ENCODE measurements around the gene PHYKPL. TPM values are rescaled to one million over a fixed set of nuclear protein-coding genes. Genes with fewer than 3 reads are reported as not detected.
"Not testable (repeated sequence)": the region's sequence is repeated elsewhere in the genome, so short reads cannot be mapped to it uniquely, and the experiment has no call there.

PHYKPL gene
- total and polyA plus RNA-seq, 7 experiments from 2014 or later: 38.8 to 265 (median 143) TPM

DNA sequence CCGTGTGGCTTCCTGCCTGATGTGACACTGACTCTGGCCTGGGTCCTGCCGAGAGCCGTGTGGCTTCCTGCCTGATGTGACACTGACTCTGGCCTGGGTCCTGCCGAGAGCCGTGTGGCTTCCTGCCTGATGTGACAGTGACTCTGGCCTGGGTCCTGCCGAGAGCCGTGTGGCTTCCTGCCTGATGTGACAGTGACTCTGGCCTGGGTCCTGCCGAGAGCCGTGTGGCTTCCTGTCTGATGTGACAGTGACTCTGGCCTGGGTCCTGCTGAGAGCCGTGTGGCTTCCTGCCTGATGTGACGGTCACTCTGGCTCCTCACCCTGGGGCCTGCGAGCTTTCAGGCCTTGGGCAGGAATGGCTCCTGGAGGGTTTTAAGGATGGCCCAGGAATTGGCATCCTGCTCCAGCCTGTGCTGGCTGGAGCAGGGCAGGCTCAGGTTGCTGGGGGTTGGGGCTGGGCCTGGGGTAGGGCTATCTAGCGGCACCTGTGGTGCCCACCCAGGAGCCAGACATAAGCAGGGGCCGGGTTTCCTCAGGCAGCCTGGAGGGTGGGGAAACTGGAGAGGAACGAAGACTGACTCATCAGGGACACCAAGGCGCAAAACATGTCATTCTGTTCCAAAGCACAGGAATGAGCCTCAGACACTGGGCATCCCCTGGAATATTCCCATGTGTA lies 7.2 kb upstream of the PHYKPL start:
- H3K27me3 Mint-ChIP-seq; ATAC-seq; H3K9me3 ChIP-seq (ENCODE audit: control insufficient read depth in 2 of 3, low read length in 3 of 3); H3K9me3 Mint-ChIP-seq; H3K27me3 ChIP-seq (ENCODE audit: control insufficient read depth in 2 of 2, insufficient read depth in 2 of 2, low read length in 2 of 2); H3K36me3 Mint-ChIP-seq; POLR2A ChIA-PET; H3K4me3 ChIP-seq (ENCODE audit: low read length); CTCF ChIA-PET; H3K36me3 ChIP-seq (ENCODE audit: control insufficient read depth in 2 of 3, insufficient read depth in 3 of 3, low read length in 3 of 3); DNase-seq: not testable (repeated sequence)
- peak overlapping the region; percentile 32 for H3K27ac ChIP-seq (ENCODE audit: low read depth, low read length)
- peaks cover 34 to 54% of the 10 kb centered on the region in 2 donors for H3K4me1 ChIP-seq (ENCODE audit: control insufficient read depth in 2 of 2, insufficient read depth in 2 of 2, low read length in 2 of 2)
- Mint-ChIP-seq H3K4me1 (peaks cover 14 to 63% (median 51%) of the 10 kb centered on the region in 7 donors), H3K27ac (peak overlapping the region in 8 of 9 donors; percentile 57 to 90 (median 84)), H3K4me3 (peak overlapping the region in 9 of 10 donors; percentile 51 to 81 (median 66))
- intact Hi-C loops (cut with micrococcal nuclease): loop anchor here (10.0 kb wide), 2 partner anchors 785 to 1315 kb away; partner anchors contain the start of genes RUFY1 (in 1 of the 2) and ZNF879 (in 1 of the 2)

DNA sequence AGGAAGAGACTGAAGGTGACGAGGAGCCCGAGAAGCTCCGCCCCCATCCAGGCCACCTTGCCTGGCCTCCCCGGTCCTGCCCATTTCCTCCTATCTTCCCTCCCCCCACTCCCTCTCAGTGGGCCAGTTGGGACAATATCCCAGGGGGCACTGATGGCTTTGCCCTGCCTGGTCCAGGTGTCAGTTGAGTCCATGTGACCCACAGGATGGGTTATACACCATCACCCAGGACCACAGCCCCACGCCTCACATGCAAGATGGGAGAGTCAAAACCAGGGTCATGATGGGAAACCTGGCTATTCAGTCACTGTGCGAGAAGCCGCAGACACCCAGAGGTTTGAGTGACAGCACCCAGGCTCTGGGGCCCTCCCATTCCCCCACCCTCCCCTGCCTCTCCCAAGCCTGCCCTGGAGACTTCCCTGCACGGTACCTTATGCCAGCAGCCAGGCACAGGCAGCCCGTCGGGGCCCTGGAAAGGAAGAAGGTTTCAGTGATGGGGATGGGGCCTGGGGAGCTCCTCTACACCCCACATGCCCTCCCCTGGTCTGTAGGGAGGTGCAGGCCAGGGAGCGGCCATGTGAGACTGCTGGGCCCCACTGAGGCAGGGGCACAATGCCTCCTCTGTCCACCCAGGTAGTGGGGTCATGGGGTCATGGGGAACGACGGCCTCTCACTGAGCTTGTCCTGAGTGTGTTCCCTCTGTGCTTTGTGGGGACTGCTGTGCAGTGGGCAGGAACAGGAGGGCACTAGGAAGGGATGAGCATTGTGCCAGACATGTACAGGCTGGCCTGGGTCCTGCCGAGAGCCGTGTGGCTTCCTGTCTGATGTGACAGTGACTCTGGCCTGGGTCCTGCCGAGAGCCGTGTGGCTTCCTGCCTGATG lies 6.3 kb upstream of the PHYKPL start:
- Mint-ChIP-seq H3K4me3 (peak overlapping the region in 9 of 10 donors; percentile 36 to 75 (median 56)), H3K27me3 (no peaks in the 10 kb centered on the region), H3K9me3 (peaks cover 0 to 1% (median 0%) of the 10 kb centered on the region in 11 donors), H3K4me1 (peaks cover 15 to 71% (median 52%) of the 10 kb centered on the region in 7 donors), H3K27ac (peak overlapping the region in 8 of 9 donors; percentile 45 to 91 (median 84)), H3K36me3 (no peaks in the 10 kb centered on the region)
- intact Hi-C loops (cut with micrococcal nuclease): loop anchor here (10.0 kb wide), 2 partner anchors 786 to 1316 kb away; partner anchors contain the start of genes RUFY1 (in 1 of the 2) and ZNF879 (in 1 of the 2)
- Histone ChIP-seq H3K27ac (ENCODE audit: low read depth, low read length) (peak overlapping the region; percentile 64), H3K9me3 (ENCODE audit: control insufficient read depth in 2 of 3, low read length in 3 of 3) (no peaks in the 10 kb centered on the region), H3K36me3 (ENCODE audit: control insufficient read depth in 2 of 3, insufficient read depth in 3 of 3, low read length in 3 of 3) (no peaks in the 10 kb centered on the region), H3K4me1 (ENCODE audit: control insufficient read depth in 2 of 2, insufficient read depth in 2 of 2, low read length in 2 of 2) (peaks cover 34 to 59% of the 10 kb centered on the region in 2 donors), H3K27me3 (ENCODE audit: control insufficient read depth in 2 of 2, insufficient read depth in 2 of 2, low read length in 2 of 2) (no peaks in the 10 kb centered on the region), H3K4me3 (ENCODE audit: low read length) (peak overlapping the region; percentile 23)
- CTCF ChIA-PET: no interaction called here
- DNase-seq: no peak
- POLR2A ChIA-PET: interaction anchor here (0.7 kb wide), 1 partner anchor 102 kb away, joined by 3 read pairs; no protein-coding TSS in a partner anchor
- peak; percentile 40 for ATAC-seq

DNA sequence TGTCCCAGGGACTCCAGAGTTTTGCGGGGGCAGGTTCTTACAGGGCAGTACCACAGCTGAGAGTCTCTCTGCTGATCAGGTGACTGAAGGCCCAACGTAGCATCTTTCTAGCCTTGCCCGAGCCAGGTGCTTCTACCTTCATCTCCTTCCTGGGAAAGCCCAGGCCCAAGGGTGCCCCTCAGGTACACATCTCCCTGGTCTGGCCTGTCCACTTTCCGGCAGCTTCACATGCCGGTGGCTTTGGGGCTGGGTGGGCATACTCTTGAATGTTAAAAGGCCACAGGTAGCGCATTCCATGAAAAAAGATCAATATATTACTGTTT lies 5.7 kb upstream of the PHYKPL start:
- Mint-ChIP-seq H3K36me3 (no peaks in the 10 kb centered on the region), H3K27ac (peak overlapping the region in 6 of 9 donors; percentile 33 to 91 (median 75)), H3K27me3 (no peaks in the 10 kb centered on the region), H3K9me3 (peaks cover 0 to 1% (median 0%) of the 10 kb centered on the region in 11 donors), H3K4me1 (peaks cover 15 to 74% (median 56%) of the 10 kb centered on the region in 7 donors), H3K4me3 (peak overlapping the region in 8 of 10 donors; percentile 27 to 71 (median 46))
- Histone ChIP-seq H3K36me3 (ENCODE audit: control insufficient read depth in 2 of 3, insufficient read depth in 3 of 3, low read length in 3 of 3) (no peaks in the 10 kb centered on the region), H3K9me3 (ENCODE audit: control insufficient read depth in 2 of 3, low read length in 3 of 3) (no peaks in the 10 kb centered on the region), H3K4me3 (ENCODE audit: low read length) (no peak overlapping the region), H3K4me1 (ENCODE audit: control insufficient read depth in 2 of 2, insufficient read depth in 2 of 2, low read length in 2 of 2) (peaks cover 34 to 59% of the 10 kb centered on the region in 2 donors), H3K27me3 (ENCODE audit: control insufficient read depth in 2 of 2, insufficient read depth in 2 of 2, low read length in 2 of 2) (no peaks in the 10 kb centered on the region), H3K27ac (ENCODE audit: low read depth, low read length) (peak overlapping the region; percentile 64)
- POLR2A ChIA-PET: no interaction called here
- DNase-seq (no peak), ATAC-seq (no peak)
- CTCF ChIA-PET: no interaction called here
- intact Hi-C loops (cut with micrococcal nuclease): loop anchor here (10.0 kb wide), 2 partner anchors 787 to 1317 kb away; partner anchors contain the start of genes RUFY1 (in 1 of the 2) and ZNF879 (in 1 of the 2)

DNA sequence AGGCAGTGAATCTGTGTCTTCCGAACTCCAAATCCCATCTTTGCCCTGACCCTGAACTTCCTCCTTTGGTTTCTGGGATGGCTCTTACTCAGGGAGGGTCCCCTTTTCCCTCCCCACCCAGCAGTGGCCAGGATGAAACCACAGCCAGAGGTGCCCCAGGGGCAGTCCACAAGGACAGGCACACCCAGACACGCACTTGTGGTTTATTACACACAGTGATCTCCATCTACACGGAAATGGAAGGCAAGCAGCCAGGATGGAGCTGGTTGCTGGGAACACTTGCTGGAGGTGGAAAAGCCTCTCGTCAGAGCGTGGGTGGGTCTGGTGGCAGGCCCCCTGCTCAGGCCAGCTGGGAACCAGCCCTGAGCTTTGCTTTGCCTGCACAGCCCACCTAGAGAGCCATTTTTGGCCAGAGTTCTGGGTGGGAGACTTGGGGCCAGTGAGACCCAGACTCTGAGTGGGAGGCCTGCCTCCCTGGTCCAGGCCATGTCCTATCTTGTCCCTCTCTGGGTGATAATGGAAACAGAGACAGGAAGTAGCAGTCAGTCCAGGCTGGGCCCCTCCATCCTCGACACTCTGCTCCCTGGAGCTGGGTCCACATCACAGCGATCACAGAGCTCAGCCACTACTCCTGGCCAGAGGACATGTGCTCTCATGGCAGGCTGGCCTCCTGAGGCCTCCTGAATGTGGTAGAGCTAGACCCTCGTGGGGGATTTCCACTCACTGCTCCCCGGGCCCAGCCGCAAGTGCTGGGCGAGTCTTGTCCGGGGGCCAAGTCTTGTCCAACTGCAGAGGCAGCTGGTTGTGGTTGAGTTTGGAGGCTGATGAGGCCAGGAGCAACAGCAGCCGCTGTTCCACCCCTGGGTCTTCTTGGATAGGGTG lies 5.1 kb upstream of the PHYKPL start:
- Mint-ChIP-seq H3K27ac (peak overlapping the region in 6 of 9 donors; percentile 60 to 91 (median 75)), H3K4me1 (peaks cover 15 to 77% (median 55%) of the 10 kb centered on the region in 7 donors), H3K9me3 (peaks cover 0 to 1% (median 0%) of the 10 kb centered on the region in 11 donors), H3K4me3 (peak overlapping the region in 5 of 10 donors; percentile 9 to 71 (median 27)), H3K36me3 (no peaks in the 10 kb centered on the region), H3K27me3 (no peaks in the 10 kb centered on the region)
- ChIA-PET POLR2A (interaction anchor here (0.6 kb wide), 1 partner anchor 1389 kb away, joined by 7 read pairs; no protein-coding TSS in a partner anchor), CTCF (no interaction called here)
- DNase-seq (no peak), ATAC-seq (no peak)
- Histone ChIP-seq H3K27me3 (ENCODE audit: control insufficient read depth in 2 of 2, insufficient read depth in 2 of 2, low read length in 2 of 2) (no peaks in the 10 kb centered on the region), H3K4me1 (ENCODE audit: control insufficient read depth in 2 of 2, insufficient read depth in 2 of 2, low read length in 2 of 2) (peaks cover 34 to 59% of the 10 kb centered on the region in 2 donors), H3K36me3 (ENCODE audit: control insufficient read depth in 2 of 3, insufficient read depth in 3 of 3, low read length in 3 of 3) (no peaks in the 10 kb centered on the region), H3K4me3 (ENCODE audit: low read length) (no peak overlapping the region), H3K27ac (ENCODE audit: low read depth, low read length) (peak overlapping the region; percentile 64), H3K9me3 (ENCODE audit: control insufficient read depth in 2 of 3, low read length in 3 of 3) (no peaks in the 10 kb centered on the region)
- intact Hi-C loops (cut with micrococcal nuclease): loop anchor here (10.0 kb wide), 2 partner anchors 787 to 1317 kb away; partner anchors contain the start of genes RUFY1 (in 1 of the 2) and ZNF879 (in 1 of the 2)

DNA sequence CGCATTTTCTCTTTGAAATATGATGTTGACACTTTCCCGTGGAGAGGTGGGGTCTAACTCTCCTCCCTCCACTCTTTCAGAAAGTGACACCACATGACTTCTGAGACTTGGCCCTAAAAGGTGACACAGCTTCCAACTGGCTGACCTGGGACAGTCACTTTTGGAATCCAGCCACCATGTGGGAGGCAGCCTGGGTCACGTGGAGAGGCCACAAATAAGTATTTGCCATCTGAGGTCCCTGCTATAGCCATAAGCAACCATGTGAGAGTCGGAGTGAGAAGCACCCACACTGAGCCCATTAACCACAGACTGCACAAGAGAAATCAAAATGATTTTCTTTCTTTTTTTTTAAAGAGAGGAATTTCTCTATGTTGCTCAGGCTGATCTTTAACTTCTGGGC lies 4.1 kb upstream of the PHYKPL start:
- no peaks in the 10 kb centered on the region for H3K9me3 Mint-ChIP-seq
- ATAC-seq: no peak
- Histone ChIP-seq H3K27ac (ENCODE audit: low read depth, low read length) (no peak overlapping the region), H3K9me3 (ENCODE audit: control insufficient read depth in 2 of 3, low read length in 3 of 3) (no peaks in the 10 kb centered on the region), H3K27me3 (ENCODE audit: control insufficient read depth in 2 of 2, insufficient read depth in 2 of 2, low read length in 2 of 2) (no peaks in the 10 kb centered on the region), H3K4me1 (ENCODE audit: control insufficient read depth in 2 of 2, insufficient read depth in 2 of 2, low read length in 2 of 2) (peaks cover 35 to 60% of the 10 kb centered on the region in 2 donors), H3K4me3 (ENCODE audit: low read length) (no peak overlapping the region), H3K36me3 (ENCODE audit: control insufficient read depth in 2 of 3, insufficient read depth in 3 of 3, low read length in 3 of 3) (peaks cover 0 to 3% (median 0%) of the 10 kb centered on the region in 3 experiments)
- ChIA-PET POLR2A (interaction anchor here (0.6 to 0.8 kb wide), 2 partner anchors 12 to 1390 kb away, joined by 4 to 7 read pairs; no protein-coding TSS in a partner anchor), CTCF (interaction anchor here (1.0 kb wide), 1 partner anchor 11 kb away, joined by 6 read pairs; no protein-coding TSS in a partner anchor)
- H3K27ac Mint-ChIP-seq: peak overlapping the region in 3 of 9 donors; percentile 42 to 71 (median 43)
- H3K27me3 Mint-ChIP-seq: no peaks in the 10 kb centered on the region
- peaks cover 0 to 2% (median 0%) of the 10 kb centered on the region in 5 donors for H3K36me3 Mint-ChIP-seq
- no peak for DNase-seq
- intact Hi-C loops (cut with micrococcal nuclease): loop anchor here (10.0 kb wide), 2 partner anchors 788 to 1318 kb away; partner anchors contain the start of genes RUFY1 (in 1 of the 2) and ZNF879 (in 1 of the 2)
- H3K4me3 Mint-ChIP-seq: no peak overlapping the region
- peaks cover 15 to 70% (median 54%) of the 10 kb centered on the region in 7 donors for H3K4me1 Mint-ChIP-seq
